Mesenchymal stem cell (in vitro differentiated cells and primary cell): ENCODE measurements around the gene SCUBE1.

ENCODE experiments used
- DNase-seq: peaks from one replicate; pipeline ENCODE4 v3.0.0-alpha.2; 2013
- H2AFZ ChIP-seq: one replicate; pipeline ENCODE4 v1.6.1; 2013; ENCODE audit warnings: low read depth, mild to moderate bottlenecking, control low read depth, inconsistent platforms, low read length, moderate library complexity
- H2AK5ac ChIP-seq: 2 replicates; pipeline ENCODE4 v1.6.1; 2013; ENCODE audit warnings: low read length, moderate library complexity, mild to moderate bottlenecking, inconsistent platforms; ENCODE audit not compliant: severe bottlenecking
- H2BK120ac ChIP-seq: one replicate; pipeline ENCODE4 v1.6.1; 2013; ENCODE audit warnings: low read depth, mild to moderate bottlenecking, inconsistent platforms, low read length, moderate library complexity
- H2BK12ac ChIP-seq, 2 experiments: one replicate each; pipeline ENCODE4 v1.6.1; 2013; ENCODE audit warnings: inconsistent platforms in 2 of 2, low read length in 2 of 2, mild to moderate bottlenecking in 2 of 2, moderate library complexity in 2 of 2, control low read depth in 1 of 2
- H2BK15ac ChIP-seq: one replicate; pipeline ENCODE4 v1.6.1; 2013; ENCODE audit warnings: mild to moderate bottlenecking, low read depth, inconsistent platforms; ENCODE audit not compliant: poor library complexity, severe bottlenecking
- H2BK5ac ChIP-seq: 2 replicates; pipeline ENCODE4 v1.6.1; 2013; ENCODE audit warnings: low read depth, mild to moderate bottlenecking, low read length, control low read depth, inconsistent platforms; ENCODE audit not compliant: poor library complexity, severe bottlenecking
- H3K14ac ChIP-seq, 2 experiments: one replicate each; pipeline ENCODE4 v1.6.1; 2013; ENCODE audit warnings: inconsistent platforms in 2 of 2, low read length in 2 of 2, control low read depth in 1 of 2, mild to moderate bottlenecking in 1 of 2, moderate library complexity in 1 of 2
- H3K18ac ChIP-seq, 2 experiments: one replicate each; pipeline ENCODE4 v1.6.1; 2013; ENCODE audit warnings: inconsistent platforms in 2 of 2, low read length in 2 of 2, control low read depth in 1 of 2, low read depth in 1 of 2, mild to moderate bottlenecking in 1 of 2
- H3K23ac ChIP-seq, 2 experiments: one replicate each; pipeline ENCODE4 v1.6.1; 2013; ENCODE audit warnings: inconsistent platforms in 2 of 2, low read length in 2 of 2, mild to moderate bottlenecking in 2 of 2, moderate library complexity in 2 of 2, control low read depth in 1 of 2
- H3K27ac ChIP-seq: 2 replicates; pipeline ENCODE4 v1.5.1; 2013; ENCODE audit warnings: mild to moderate bottlenecking, moderate library complexity, low read length, control low read depth, inconsistent platforms; ENCODE audit not compliant: poor library complexity, severe bottlenecking
- H3K27me3 ChIP-seq, 2 experiments: 2 replicates each; pipeline versions ENCODE4 v1.6.1 to v1.7.0; 2013; ENCODE audit warnings: low read length in 2 of 2, mild to moderate bottlenecking in 2 of 2, moderate library complexity in 2 of 2, control low read depth in 1 of 2, inconsistent platforms in 1 of 2; ENCODE audit not compliant: control insufficient read depth in 1 of 2, insufficient read depth in 1 of 2
- H3K36me3 ChIP-seq, 2 experiments: 2 replicates each; pipeline versions ENCODE4 v1.6.1 to v1.7.0; 2013; ENCODE audit warnings: low read length in 2 of 2, control low read depth in 1 of 2, inconsistent platforms in 1 of 2, low read depth in 1 of 2, mild to moderate bottlenecking in 1 of 2; ENCODE audit not compliant: insufficient read depth in 2 of 2, control insufficient read depth in 1 of 2
- H3K4ac ChIP-seq, 2 experiments: one replicate each; pipeline ENCODE4 v1.6.1; 2013; ENCODE audit warnings: inconsistent platforms in 2 of 2, low read length in 2 of 2, mild to moderate bottlenecking in 2 of 2, moderate library complexity in 2 of 2, control low read depth in 1 of 2, low read depth in 1 of 2
- H3K4me1 ChIP-seq: 2 replicates; pipeline ENCODE4 v1.6.1; 2013; ENCODE audit warnings: low read depth, low read length, control low read depth; ENCODE audit not compliant: control insufficient read depth, insufficient read depth
- H3K4me2 ChIP-seq: 2 replicates; pipeline ENCODE4 v1.6.1; 2013; ENCODE audit warnings: low read length, mild to moderate bottlenecking, inconsistent platforms; ENCODE audit not compliant: poor library complexity, severe bottlenecking
- H3K4me3 ChIP-seq, 2 experiments: 2 replicates each; pipeline versions ENCODE4 v1.5.1 to v1.7.0; 2013; ENCODE audit warnings: low read length in 2 of 2, mild to moderate bottlenecking in 2 of 2, control low read depth in 1 of 2, low read depth in 1 of 2; ENCODE audit not compliant: insufficient read depth in 1 of 2
- H3K79me1 ChIP-seq: replicated peaks from 2 replicates; pipeline ENCODE4 v1.6.1; 2013; ENCODE audit warnings: mild to moderate bottlenecking, control low read depth, low read length, inconsistent platforms; ENCODE audit not compliant: poor library complexity, severe bottlenecking
- H3K9ac ChIP-seq: 2 replicates; pipeline ENCODE4 v1.7.0; 2013; ENCODE audit warnings: mild to moderate bottlenecking, low read length, moderate library complexity
- H3K9me3 ChIP-seq: 2 replicates; pipeline ENCODE4 v1.7.0; 2013; ENCODE audit warnings: mild to moderate bottlenecking, low read length; ENCODE audit not compliant: control insufficient read depth
- H4K8ac ChIP-seq: one replicate; pipeline ENCODE4 v1.6.1; 2013; ENCODE audit warnings: inconsistent platforms, mild to moderate bottlenecking, low read length, moderate library complexity
- H4K91ac ChIP-seq: one replicate; pipeline ENCODE4 v1.6.1; 2013; ENCODE audit warnings: mild to moderate bottlenecking, low read length, inconsistent platforms
- WGBS: methylation state at CpG from one replicate; pipeline ENCODE4 v1.1.7; 2013; ENCODE audit warnings: mixed read lengths; 5-methylcytosine and 5-hydroxymethylcytosine counted together

The SCUBE1 gene

DNA sequence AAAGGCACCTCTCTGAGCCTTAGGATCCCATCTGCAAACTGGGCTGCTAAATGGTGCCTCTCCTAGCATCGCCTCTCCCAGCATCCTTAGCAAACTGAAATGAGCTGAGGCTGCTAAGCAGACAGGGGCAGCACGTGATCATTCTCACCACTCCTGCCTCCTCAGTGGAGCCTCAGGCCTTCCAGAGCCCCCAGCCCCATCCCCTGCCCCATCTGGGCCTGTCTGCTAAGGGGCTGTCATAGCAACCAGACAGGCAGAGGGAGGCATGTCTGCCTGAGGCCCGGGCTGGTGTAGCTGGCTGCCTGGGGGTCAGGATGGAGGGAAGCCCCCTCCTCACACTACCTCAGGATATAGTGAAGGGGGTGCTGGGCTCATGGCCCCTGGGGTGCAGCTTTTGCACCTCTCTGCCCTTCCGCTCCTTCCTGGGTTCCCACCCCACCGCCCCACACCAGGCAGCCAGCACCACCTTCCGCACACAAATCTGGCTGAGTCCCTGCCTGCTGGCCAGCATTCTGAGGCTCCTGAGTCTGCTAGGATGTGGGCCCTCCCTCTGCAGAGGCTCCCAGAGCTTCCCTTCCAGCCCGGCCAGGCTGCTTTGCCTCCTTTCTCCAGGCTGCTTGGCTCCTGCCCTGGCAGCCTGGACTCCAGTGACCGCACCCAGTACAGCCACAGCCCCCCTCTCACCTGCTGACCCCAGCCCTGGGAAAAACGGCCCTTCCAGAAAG, 108.7 kb downstream of the SCUBE1 start:
- Histone ChIP-seq H3K79me1 (no peaks in the 10 kb centered on the region), H3K4me3 (no peak overlapping the region)

GRCh38 chr22:43233529-43233928, 109.6 kb downstream of the SCUBE1 start:
- Histone ChIP-seq H3K9me3 (no peaks in the 10 kb centered on the region), H3K18ac (no peak overlapping the region)

More for the DNA sequence above, 108.7 kb downstream of the SCUBE1 start:
- WGBS, result 74% methylated on average over 8 of the region's 9 CpGs
- Histone ChIP-seq H2BK120ac (no peak overlapping the region), H3K4ac (no peak overlapping the region), H2BK5ac (no peak overlapping the region), H2AK5ac (no peak overlapping the region), H2BK15ac (no peak overlapping the region), H3K4me2 (no peak overlapping the region), H3K14ac (no peak overlapping the region), H3K9ac (no peak overlapping the region), H4K8ac (no peak overlapping the region), H3K18ac (no peak overlapping the region), H3K4me1 (peaks cover 6% of the 10 kb centered on the region), H3K27me3 (peaks cover 67 to 91% of the 10 kb centered on the region in 2 experiments), H4K91ac (no peak overlapping the region), H3K23ac (no peak overlapping the region), H3K36me3 (no peaks in the 10 kb centered on the region), H2BK12ac (no peak overlapping the region), H3K9me3 (no peaks in the 10 kb centered on the region), H2AFZ (no peak overlapping the region), H3K27ac (no peak overlapping the region)
- DNase-seq, result no peak

GRCh38 chr22:43232445-43232844, 110.7 kb downstream of the SCUBE1 start:
- H2AK5ac ChIP-seq, result no peak overlapping the region
- WGBS, result 94% methylated on average over 8 of the region's 8 CpGs
- H3K18ac ChIP-seq, result no peak overlapping the region

More at GRCh38 chr22:43233529-43233928, 109.6 kb downstream of the SCUBE1 start:
- no peak for DNase-seq
- H2BK120ac ChIP-seq, result no peak overlapping the region
- H3K4me2 ChIP-seq, result no peak overlapping the region
- H3K4me3 ChIP-seq, result no peak overlapping the region
- no peak overlapping the region for H4K8ac ChIP-seq
- no peak overlapping the region for H3K27ac ChIP-seq
- H3K23ac ChIP-seq, result no peak overlapping the region
- H3K9ac ChIP-seq, result no peak overlapping the region
- H3K79me1 ChIP-seq, result no peaks in the 10 kb centered on the region
- 80% methylated on average over 6 of the region's 6 CpGs for WGBS
- no peak overlapping the region for H2AFZ ChIP-seq
- no peak overlapping the region for H2BK15ac ChIP-seq
- no peak overlapping the region for H2AK5ac ChIP-seq
- peaks cover 60 to 90% of the 10 kb centered on the region in 2 experiments for H3K27me3 ChIP-seq
- H2BK12ac ChIP-seq, result no peak overlapping the region
- no peak overlapping the region for H3K4ac ChIP-seq
- no peak overlapping the region for H3K14ac ChIP-seq
- H2BK5ac ChIP-seq, result no peak overlapping the region
- no peaks in the 10 kb centered on the region for H3K36me3 ChIP-seq
- no peak overlapping the region for H4K91ac ChIP-seq
- peaks cover 6% of the 10 kb centered on the region for H3K4me1 ChIP-seq

DNA sequence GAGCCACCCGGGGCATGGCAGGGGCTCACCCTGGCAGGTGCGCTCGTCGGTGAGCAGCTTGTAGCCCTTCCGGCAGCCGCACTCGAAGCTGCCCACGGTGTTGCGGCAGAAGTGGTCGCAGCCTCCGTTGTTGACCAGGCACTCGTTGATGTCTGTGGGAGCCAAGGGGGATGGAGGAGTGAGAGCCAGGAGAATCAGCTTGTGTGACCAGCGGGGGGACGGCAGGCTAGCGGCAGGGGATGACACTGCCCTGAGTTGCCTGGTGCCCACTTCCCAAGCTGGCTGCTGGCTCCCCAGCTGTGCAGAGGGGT, 111.5 kb downstream of the SCUBE1 start:
- Histone ChIP-seq H2BK15ac (no peak overlapping the region), H2BK5ac (no peak overlapping the region), H3K18ac (no peak overlapping the region)

More at GRCh38 chr22:43232445-43232844, 110.7 kb downstream of the SCUBE1 start:
- no peak overlapping the region for H3K4ac ChIP-seq
- H2BK120ac ChIP-seq, result no peak overlapping the region
- H3K9me3 ChIP-seq, result no peaks in the 10 kb centered on the region
- no peak overlapping the region for H4K91ac ChIP-seq
- H2BK12ac ChIP-seq, result no peak overlapping the region
- no peak overlapping the region for H2AFZ ChIP-seq
- no peak overlapping the region for H2BK5ac ChIP-seq
- H3K23ac ChIP-seq, result peak overlapping the region in 1 of 2 experiments; percentile 67
- H3K27ac ChIP-seq, result no peak overlapping the region
- no peak overlapping the region for H3K4me3 ChIP-seq
- no peaks in the 10 kb centered on the region for H3K79me1 ChIP-seq
- H4K8ac ChIP-seq, result no peak overlapping the region
- H3K14ac ChIP-seq, result no peak overlapping the region
- no peak overlapping the region for H2BK15ac ChIP-seq
- H3K9ac ChIP-seq, result no peak overlapping the region
- no peak overlapping the region for H3K4me2 ChIP-seq
- H3K36me3 ChIP-seq, result no peaks in the 10 kb centered on the region
- H3K27me3 ChIP-seq, result peaks cover 62 to 90% of the 10 kb centered on the region in 2 experiments
- DNase-seq, result no peak
- H3K4me1 ChIP-seq, result peaks cover 8% of the 10 kb centered on the region

More for the DNA sequence above, 111.5 kb downstream of the SCUBE1 start:
- Histone ChIP-seq H3K27ac (no peak overlapping the region), H2BK12ac (no peak overlapping the region), H3K4ac (no peak overlapping the region), H3K27me3 (peaks cover 65 to 90% of the 10 kb centered on the region in 2 experiments), H3K4me3 (no peak overlapping the region), H3K4me2 (no peak overlapping the region), H2BK120ac (no peak overlapping the region), H4K91ac (no peak overlapping the region), H3K23ac (no peak overlapping the region), H3K9ac (no peak overlapping the region), H3K9me3 (no peaks in the 10 kb centered on the region), H3K36me3 (no peaks in the 10 kb centered on the region), H3K79me1 (no peaks in the 10 kb centered on the region), H2AK5ac (no peak overlapping the region), H2AFZ (no peak overlapping the region), H3K14ac (no peak overlapping the region), H3K4me1 (peaks cover 16% of the 10 kb centered on the region), H4K8ac (no peak overlapping the region)
- WGBS, result 72% methylated on average over 15 of the region's 15 CpGs
- DNase-seq, result no peak
